HCT116 (cell line): ENCODE measurements around the gene OR1J2.

ENCODE experiments used
- EZH2 ChIP-seq: fragments of 200-600 bp; sonication (generic); IDR thresholded peaks from 2 replicates; pipeline ENCODE4 v1.6.1; 2017; ENCODE audit warnings: antibody characterized with exemption, mixed run types
- EZH2phosphoT487 ChIP-seq: fragments of 200-600 bp; IDR thresholded peaks from 2 replicates; pipeline ENCODE4 v1.6.1; 2018; ENCODE audit warnings: antibody characterized with exemption, borderline replicate concordance
- POLR2A ChIP-seq: IDR thresholded peaks from 2 replicates; pipeline ENCODE4 v1.7.0; 2011; ENCODE audit warnings: borderline replicate concordance; ENCODE audit not compliant: insufficient read depth, insufficient read length; ENCODE audit errors: extremely low read depth
- RAD21 ChIP-seq: IDR thresholded peaks from 2 replicates; pipeline ENCODE4 v1.6.1; 2012; ENCODE audit warnings: low read depth, mild to moderate bottlenecking
- TCF7L2 ChIP-seq: IDR thresholded peaks from 2 replicates; pipeline ENCODE4 v1.7.0; 2011; ENCODE audit warnings: borderline replicate concordance, inconsistent platforms; ENCODE audit not compliant: insufficient read depth, insufficient read length; ENCODE audit errors: extremely low read depth
- TF ChIP-seq, protein P1 (sequence below), 3 experiments: fragments of 200-600 bp in 1 of 3; sonication (generic) in 1 of 3; IDR thresholded peaks in 2 of 3; conservative IDR thresholded peaks in 1 of 3; 2 replicates each; pipeline ENCODE4 v1.5.1; 2012 to 2017; ENCODE audit warnings: low read depth in 2 of 3, low read length in 2 of 3, antibody characterized with exemption in 1 of 3, borderline replicate concordance in 1 of 3, control low read depth in 1 of 3, mild to moderate bottlenecking in 1 of 3, mixed read lengths in 1 of 3, mixed run types in 1 of 3, moderate library complexity in 1 of 3; ENCODE audit not compliant: insufficient read depth in 1 of 3
- TF ChIP-seq, protein P2 (sequence below): IDR thresholded peaks from 2 replicates; pipeline ENCODE4 v1.6.1; 2012

GRCh38 chr9:122477346-122477745 lies 33.3 kb upstream of the OR1J2 start:
- TF ChIP-seq, protein P1, sequence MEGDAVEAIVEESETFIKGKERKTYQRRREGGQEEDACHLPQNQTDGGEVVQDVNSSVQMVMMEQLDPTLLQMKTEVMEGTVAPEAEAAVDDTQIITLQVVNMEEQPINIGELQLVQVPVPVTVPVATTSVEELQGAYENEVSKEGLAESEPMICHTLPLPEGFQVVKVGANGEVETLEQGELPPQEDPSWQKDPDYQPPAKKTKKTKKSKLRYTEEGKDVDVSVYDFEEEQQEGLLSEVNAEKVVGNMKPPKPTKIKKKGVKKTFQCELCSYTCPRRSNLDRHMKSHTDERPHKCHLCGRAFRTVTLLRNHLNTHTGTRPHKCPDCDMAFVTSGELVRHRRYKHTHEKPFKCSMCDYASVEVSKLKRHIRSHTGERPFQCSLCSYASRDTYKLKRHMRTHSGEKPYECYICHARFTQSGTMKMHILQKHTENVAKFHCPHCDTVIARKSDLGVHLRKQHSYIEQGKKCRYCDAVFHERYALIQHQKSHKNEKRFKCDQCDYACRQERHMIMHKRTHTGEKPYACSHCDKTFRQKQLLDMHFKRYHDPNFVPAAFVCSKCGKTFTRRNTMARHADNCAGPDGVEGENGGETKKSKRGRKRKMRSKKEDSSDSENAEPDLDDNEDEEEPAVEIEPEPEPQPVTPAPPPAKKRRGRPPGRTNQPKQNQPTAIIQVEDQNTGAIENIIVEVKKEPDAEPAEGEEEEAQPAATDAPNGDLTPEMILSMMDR (IDR thresholded peaks at IDR 0.05 in 2 of 3, conservative IDR thresholded peaks at IDR 0.05 in 1 of 3; ENCODE audit: borderline replicate concordance in 1 of 3, insufficient read depth in 1 of 3, low read depth in 2 of 3, low read length in 2 of 3): no peak
- no peak for TF ChIP-seq TCF7L2
- no peak for TF ChIP-seq EZH2
- no peak for TF ChIP-seq EZH2phosphoT487
- no peak for TF ChIP-seq POLR2A
- TF ChIP-seq, protein P2, sequence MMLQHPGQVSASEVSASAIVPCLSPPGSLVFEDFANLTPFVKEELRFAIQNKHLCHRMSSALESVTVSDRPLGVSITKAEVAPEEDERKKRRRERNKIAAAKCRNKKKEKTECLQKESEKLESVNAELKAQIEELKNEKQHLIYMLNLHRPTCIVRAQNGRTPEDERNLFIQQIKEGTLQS: no peak
- TF ChIP-seq RAD21: no peak
